ENCODE measurements around the gene PWP1. TPM values are rescaled to one million over a fixed set of nuclear protein-coding genes. Genes with fewer than 3 reads are reported as not detected.
"Not testable (repeated sequence)": the region's sequence is repeated elsewhere in the genome, so short reads cannot be mapped to it uniquely, and the experiment has no call there.

Gene PWP1
- total RNA-seq, 6 experiments from 2014 or later: 49.0 to 57.2 (median 55.3) TPM

DNA sequence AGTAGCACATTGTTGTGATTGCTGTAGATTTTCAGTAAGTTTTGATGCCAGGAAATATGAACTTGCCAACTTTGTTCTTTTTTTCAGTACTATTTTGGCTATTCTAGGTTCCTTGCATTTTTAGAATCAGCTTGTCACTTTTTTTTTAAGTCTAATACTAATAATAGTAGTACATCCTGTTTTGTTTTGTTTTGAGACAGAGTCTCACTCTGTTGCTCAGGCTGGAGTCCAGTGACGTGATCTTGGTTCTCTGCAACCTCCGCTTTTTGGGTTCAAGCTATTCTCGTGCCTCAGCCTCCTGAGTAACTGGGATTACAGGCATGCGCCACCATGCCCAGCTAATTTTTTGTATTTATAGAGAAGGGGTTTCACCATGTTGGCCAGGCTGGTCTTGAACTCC, 16.5 kb downstream of the PWP1 start:
- Mint-ChIP-seq H3K4me1 (ENCODE audit: low read depth) (no peaks in the 10 kb centered on the region), H3K9me3 (no peaks in the 10 kb centered on the region), H3K27ac (no peak overlapping the region), H3K4me3 (no peak overlapping the region), H3K36me3 (ENCODE audit: low read depth) (peaks cover 63% of the 10 kb centered on the region), H3K27me3 (ENCODE audit: insufficient read depth) (no peaks in the 10 kb centered on the region; the same call in 1 of the 2 replicates)
- TF ChIP-seq, protein P1, sequence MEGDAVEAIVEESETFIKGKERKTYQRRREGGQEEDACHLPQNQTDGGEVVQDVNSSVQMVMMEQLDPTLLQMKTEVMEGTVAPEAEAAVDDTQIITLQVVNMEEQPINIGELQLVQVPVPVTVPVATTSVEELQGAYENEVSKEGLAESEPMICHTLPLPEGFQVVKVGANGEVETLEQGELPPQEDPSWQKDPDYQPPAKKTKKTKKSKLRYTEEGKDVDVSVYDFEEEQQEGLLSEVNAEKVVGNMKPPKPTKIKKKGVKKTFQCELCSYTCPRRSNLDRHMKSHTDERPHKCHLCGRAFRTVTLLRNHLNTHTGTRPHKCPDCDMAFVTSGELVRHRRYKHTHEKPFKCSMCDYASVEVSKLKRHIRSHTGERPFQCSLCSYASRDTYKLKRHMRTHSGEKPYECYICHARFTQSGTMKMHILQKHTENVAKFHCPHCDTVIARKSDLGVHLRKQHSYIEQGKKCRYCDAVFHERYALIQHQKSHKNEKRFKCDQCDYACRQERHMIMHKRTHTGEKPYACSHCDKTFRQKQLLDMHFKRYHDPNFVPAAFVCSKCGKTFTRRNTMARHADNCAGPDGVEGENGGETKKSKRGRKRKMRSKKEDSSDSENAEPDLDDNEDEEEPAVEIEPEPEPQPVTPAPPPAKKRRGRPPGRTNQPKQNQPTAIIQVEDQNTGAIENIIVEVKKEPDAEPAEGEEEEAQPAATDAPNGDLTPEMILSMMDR (IDR thresholded peaks at IDR 0.05): no peak
- DNase-seq: no peak

DNA sequence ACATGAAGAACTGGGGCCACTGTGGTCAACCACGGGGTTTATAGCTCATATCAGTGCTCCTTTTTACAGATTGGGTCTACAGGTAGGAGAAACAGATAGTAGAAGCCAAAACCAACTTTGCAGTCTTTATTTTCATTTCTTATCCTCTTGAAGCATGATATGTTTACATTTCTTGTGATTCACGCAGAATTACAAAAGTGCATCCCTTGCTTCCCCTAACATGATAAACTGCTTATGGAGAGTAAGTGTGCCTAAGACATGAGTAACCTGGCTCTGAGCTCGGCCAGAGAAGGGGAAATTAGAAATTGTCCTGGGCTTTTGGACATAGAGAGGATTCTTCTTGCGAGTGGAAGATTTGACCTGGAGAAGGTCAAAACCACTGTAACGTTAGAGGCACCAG, 18.4 kb downstream of the PWP1 start:
- no peak for DNase-seq

DNA sequence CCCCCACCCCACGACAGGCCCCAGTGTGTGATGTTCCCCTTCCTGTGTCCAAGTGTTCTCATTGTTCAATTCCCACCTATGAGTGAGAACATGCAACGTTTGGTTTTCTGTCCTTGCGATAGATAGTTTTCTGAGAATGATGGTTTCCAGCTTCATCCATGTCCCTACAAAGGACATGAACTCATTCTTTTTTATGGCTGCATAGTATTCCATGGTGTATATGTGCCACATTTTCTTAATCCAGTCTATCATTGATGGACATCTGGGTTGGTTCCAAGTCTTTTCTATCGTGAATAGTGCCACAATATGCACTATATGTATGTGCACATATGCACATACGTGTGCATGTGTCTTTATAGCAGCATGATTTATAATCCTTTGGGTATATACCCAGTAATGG, 19.9 kb downstream of the PWP1 start:
- not testable (repeated sequence) for H3K27me3 Mint-ChIP-seq (ENCODE audit: insufficient read depth)

More for the DNA sequence above, 18.4 kb downstream of the PWP1 start:
- TF ChIP-seq, protein P1 (IDR thresholded peaks at IDR 0.05): no peak
- no peaks in the 10 kb centered on the region for H3K4me1 Mint-ChIP-seq (ENCODE audit: low read depth)
- H3K36me3 Mint-ChIP-seq (ENCODE audit: low read depth): peaks cover 76% of the 10 kb centered on the region
- H3K9me3 Mint-ChIP-seq: no peaks in the 10 kb centered on the region
- no peak overlapping the region for H3K4me3 Mint-ChIP-seq
- H3K27me3 Mint-ChIP-seq (ENCODE audit: insufficient read depth): no peaks in the 10 kb centered on the region; the same call in 1 of the 2 replicates
- no peak overlapping the region for H3K27ac Mint-ChIP-seq

DNA sequence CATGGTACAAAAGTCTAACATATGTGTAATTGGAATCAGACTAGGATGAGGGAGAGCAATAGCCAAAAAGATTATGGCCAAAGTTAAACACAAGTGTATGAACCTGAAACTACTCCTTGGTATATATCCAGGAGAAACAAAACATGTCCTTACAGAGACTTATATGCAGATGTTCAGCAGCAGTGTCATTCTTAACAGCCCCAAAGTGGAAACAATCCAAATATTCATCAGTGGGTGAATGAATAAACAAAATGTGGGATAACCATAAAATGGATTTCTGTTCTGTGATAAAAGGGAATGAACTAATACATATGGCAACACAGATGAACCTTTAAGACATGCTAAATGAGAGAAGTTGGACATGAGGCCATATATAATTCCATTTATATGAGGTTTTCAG, 30.2 kb downstream of the PWP1 start:
- Mint-ChIP-seq H3K36me3 (ENCODE audit: low read depth) (peaks cover 39% of the 10 kb centered on the region), H3K27me3 (ENCODE audit: insufficient read depth) (peaks cover 1% of the 10 kb centered on the region), H3K27ac (no peak overlapping the region), H3K4me3 (no peak overlapping the region), H3K4me1 (ENCODE audit: low read depth) (no peaks in the 10 kb centered on the region), H3K9me3 (no peaks in the 10 kb centered on the region)
- no peak for DNase-seq
- TF ChIP-seq, protein P1 (IDR thresholded peaks at IDR 0.05): no peak

More for the DNA sequence above, 19.9 kb downstream of the PWP1 start:
- DNase-seq; H3K4me1 Mint-ChIP-seq (ENCODE audit: low read depth); H3K9me3 Mint-ChIP-seq; H3K27ac Mint-ChIP-seq; H3K4me3 Mint-ChIP-seq: not testable (repeated sequence)
- peaks cover 67% of the 10 kb centered on the region for H3K36me3 Mint-ChIP-seq (ENCODE audit: low read depth)

DNA sequence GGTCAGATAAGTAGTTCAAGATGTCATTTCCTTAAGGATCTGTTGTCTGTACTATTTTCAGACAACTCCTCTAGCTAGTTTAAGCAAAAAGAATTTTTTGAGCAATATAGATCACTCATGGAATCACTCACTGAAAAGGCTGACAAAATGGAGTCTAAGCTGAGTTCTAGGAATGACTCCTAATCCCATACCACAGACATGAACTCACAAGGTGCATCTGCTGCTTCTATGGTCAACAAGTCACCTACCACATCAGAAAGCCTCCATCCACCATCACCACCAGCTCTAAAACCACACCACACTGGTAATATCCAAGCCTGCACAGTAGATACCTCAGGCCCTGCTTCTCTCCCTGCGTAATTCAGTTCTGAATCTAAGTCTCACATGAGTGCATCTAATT, 33.0 kb downstream of the PWP1 start:
- Mint-ChIP-seq H3K27ac (peak overlapping the region; percentile 5; the same call in 1 of the 2 replicates), H3K9me3 (peaks cover 5% of the 10 kb centered on the region; the same call in 1 of the 2 replicates), H3K4me1 (ENCODE audit: low read depth) (no peaks in the 10 kb centered on the region), H3K36me3 (ENCODE audit: low read depth) (peaks cover 27% of the 10 kb centered on the region), H3K4me3 (no peak overlapping the region), H3K27me3 (ENCODE audit: insufficient read depth) (peaks cover 1% of the 10 kb centered on the region; the same call in 1 of the 2 replicates)
- TF ChIP-seq, protein P1 (IDR thresholded peaks at IDR 0.05): no peak
- DNase-seq: no peak

DNA sequence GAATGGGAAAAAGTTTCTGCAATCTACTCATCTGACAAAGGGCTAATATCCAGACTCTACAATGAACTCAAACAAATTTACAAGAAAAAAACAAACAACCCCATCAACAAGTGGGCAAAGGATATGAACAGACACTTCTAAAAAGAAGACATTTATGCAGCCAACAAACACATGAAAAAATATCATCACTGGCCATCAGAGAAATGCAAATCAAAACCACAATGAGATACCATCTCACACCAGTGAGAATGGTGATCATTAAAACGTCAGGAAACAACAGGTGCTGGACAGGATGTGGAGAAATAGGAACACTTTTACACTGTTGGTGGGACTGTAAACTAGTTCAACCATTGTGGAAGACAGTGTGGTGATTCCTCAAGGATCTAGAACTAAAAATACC, 41.7 kb downstream of the PWP1 start:
- H3K27me3 Mint-ChIP-seq (ENCODE audit: insufficient read depth); H3K4me3 Mint-ChIP-seq; H3K4me1 Mint-ChIP-seq (ENCODE audit: low read depth); H3K27ac Mint-ChIP-seq; DNase-seq; H3K9me3 Mint-ChIP-seq: not testable (repeated sequence)
- peaks cover 18% of the 10 kb centered on the region for H3K36me3 Mint-ChIP-seq (ENCODE audit: low read depth)

DNA sequence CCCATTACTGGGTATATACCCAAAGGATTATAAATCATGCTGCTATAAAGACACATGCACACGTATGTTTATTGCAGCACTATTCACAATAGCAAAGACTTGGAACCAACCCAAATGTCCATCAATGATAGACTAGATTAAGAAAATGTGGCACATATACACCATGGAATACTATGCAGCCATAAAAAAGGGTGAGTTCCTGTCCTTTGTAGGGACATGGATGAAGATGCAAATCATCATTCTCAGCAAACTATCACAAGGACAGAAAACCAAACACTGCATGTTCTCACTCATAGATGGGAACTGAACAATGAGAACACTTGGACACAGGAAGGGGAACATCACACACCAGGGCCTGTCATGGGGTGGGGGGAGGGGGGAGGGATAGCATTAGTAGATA, 42.1 kb downstream of the PWP1 start:
- not testable (repeated sequence) for H3K27ac Mint-ChIP-seq; H3K4me1 Mint-ChIP-seq (ENCODE audit: low read depth); H3K27me3 Mint-ChIP-seq (ENCODE audit: insufficient read depth); H3K4me3 Mint-ChIP-seq; H3K9me3 Mint-ChIP-seq; DNase-seq
- H3K36me3 Mint-ChIP-seq (ENCODE audit: low read depth): peaks cover 18% of the 10 kb centered on the region

Measured in HFFc6 (cell line).